GM04503 (cell line): ENCODE results near the gene CAMSAP1.

Experiments
- DNase-seq: peaks from one replicate; pipeline ENCODE4 v3.0.0-alpha.2; 2012; ENCODE audit warnings: low read depth

Gene CAMSAP1

DNA sequence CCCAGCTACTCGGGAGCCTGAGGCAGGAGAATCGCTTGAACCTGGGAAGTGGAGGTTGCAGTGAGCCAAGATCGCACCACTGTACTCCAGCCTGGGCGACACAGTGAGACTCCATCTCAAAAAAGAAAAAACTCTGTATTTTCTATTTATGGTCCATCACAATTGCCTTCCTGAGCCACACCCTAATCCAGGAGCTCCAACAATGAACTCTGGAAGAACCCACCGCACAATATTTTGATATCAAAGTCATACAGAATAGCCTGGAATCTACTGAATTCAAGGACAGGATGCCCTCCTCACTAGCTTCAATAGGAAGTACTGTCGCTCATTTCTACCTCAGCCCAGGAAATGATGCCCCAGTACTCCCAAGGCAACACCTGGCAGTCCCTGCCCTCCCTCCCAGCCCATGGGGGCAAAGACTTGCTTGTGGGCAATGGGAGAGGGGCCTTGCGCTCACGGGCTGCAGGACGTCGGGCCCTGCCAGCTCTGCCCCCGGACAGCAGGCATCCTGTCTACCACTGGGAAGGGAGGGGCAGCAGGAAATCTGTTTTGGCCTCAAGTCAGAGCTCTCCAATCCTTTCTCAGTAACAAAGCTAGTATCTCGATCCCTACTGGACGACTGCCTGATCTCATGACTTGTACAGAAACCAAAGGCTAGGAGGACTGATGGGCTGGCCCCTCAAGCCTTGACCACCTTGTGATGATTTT lies 34.1 kb upstream of the CAMSAP1 start:
- no peak for DNase-seq

- DNase-seq = no peak
These were observed 32.3 kb upstream of the CAMSAP1 start for GRCh38 chr9:135939351-135940265.

DNA sequence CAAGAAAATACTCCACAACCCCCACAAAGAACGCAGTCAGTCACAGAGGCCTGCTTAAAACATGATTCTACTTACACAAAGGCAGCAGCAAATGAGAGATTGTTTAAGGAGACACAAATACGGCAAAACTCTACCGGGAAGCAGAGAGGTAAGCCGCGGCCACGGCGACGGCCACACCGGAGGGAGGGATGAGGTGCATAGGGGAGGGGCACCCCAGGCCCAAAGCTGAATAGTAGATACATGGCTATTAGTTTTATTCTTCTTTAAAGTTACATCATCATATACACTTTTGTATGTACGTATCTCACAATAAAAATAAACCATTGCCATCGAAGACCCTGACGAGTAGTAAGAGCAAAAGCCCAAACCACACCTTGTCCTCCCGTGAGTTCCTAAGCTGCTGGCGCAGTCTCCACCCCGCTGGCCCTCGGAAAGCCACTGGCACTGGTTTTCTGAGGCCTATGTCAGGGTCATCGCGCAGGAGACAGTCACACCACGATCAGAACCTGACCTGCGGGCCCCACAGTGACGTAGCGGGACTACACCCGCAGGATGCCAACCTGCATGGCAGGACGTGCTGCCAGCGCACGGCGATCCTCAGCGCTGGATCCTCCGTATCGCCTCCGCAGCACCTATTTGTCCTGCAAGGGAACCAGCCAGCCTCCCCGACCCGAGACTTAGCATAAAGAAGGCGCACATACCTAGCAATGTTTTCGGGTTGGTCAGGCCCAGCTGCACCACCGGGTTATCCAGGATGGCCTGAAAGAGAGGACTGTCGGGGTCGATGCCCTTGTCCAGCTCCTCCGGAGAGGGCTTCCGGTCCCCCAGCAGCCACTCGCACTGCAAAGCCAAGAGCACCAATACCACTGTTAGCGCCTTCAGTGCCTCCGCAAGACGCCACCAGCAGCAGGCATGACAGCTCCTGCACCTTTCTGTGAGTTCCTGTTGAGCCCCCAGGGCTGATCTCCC lies 30.5 kb upstream of the CAMSAP1 start:
- no peak for DNase-seq

DNA sequence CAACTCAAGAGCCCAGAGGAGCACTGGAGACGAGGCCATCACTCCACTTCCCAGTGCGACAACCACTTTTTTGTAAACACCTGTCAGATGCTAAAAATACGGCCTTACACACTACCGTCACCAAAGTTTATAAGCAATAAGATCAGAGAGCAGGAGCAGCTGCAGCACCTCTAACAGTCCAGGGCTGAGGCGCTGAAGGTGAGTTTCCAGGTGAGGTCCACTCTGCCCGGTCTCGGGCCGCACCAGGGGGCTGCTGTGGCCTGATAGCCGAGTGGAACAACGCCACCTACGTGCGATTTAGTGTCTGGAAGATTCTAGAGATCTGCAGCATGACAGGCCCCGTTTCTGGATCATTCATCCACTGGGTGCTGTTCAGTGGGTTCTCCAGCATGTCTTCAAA lies 25.8 kb upstream of the CAMSAP1 start:
- no peak for DNase-seq

DNA sequence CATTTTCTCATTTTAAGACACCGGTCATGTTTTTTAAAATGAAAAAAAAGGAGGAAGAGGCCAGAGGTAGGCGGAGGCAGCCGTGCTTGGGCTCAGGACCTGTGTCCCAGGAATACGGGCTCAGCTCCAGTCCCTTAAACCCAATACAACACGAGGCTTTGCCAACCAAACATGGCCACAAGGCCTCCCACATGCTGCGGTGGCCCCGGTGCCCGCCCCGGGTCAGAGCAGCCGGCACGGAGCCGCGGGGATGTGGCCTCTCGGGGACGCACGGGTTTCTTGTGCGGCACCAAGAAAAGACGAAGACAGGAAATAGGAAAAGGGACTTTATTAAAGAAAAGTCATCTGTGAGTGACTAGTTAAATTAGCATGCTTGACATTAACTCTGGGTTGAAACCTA lies 25.3 kb upstream of the CAMSAP1 start:
- no peak for DNase-seq

- no peak for DNase-seq
These were observed 24.0 kb upstream of the CAMSAP1 start for GRCh38 chr9:135931349-135931820.

DNA sequence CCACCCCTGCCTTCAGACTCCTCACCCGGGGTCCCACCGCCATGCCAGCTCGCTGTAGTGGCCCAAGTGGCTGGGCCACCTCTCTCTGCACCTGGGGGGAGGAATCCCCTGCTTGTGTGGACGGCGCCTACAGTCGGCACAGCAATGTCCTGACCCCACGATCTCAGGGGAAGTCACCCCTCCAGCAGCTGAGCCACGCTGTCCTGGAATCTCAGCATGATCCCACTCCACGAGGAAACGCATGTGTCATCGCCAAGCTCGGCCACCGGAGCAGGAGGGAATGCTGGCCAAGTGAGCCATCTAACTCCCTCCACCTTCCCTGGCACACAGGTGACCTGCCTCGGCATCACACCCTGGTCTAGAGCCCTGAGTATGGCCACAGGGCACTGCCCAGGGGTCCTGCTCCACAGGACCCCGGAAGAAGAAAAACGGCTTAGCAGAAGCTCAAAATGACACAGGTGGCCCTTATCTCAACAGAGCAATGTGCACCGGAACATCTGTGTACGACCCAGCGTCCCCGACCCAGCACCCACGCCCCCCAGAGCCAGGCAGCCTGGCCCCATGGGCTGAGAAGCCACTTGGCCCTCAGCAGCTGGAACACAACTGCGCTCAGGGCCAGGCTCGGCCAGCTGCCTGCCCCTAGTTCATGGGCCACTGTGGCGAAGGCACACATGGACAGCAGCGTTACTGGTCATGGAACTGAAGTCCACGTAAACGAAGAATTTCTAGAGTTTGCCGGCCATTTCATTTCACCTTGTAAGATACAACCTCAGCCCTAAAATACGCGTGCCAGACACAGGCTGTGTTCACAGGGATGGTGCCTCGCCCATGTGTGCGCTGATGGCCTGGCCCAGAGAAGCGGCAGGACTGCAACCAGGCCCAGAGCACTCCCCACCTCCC lies 23.4 kb upstream of the CAMSAP1 start:
- DNase-seq = no peak

GRCh38 chr9:135929656-135930445 lies 22.5 kb upstream of the CAMSAP1 start:
- DNase-seq = no peak

- DNase-seq = no peak
These were observed 21.6 kb upstream of the CAMSAP1 start for GRCh38 chr9:135928731-135929655.

GRCh38 chr9:135928074-135928730 lies 20.9 kb upstream of the CAMSAP1 start:
- DNase-seq = no peak

DNA sequence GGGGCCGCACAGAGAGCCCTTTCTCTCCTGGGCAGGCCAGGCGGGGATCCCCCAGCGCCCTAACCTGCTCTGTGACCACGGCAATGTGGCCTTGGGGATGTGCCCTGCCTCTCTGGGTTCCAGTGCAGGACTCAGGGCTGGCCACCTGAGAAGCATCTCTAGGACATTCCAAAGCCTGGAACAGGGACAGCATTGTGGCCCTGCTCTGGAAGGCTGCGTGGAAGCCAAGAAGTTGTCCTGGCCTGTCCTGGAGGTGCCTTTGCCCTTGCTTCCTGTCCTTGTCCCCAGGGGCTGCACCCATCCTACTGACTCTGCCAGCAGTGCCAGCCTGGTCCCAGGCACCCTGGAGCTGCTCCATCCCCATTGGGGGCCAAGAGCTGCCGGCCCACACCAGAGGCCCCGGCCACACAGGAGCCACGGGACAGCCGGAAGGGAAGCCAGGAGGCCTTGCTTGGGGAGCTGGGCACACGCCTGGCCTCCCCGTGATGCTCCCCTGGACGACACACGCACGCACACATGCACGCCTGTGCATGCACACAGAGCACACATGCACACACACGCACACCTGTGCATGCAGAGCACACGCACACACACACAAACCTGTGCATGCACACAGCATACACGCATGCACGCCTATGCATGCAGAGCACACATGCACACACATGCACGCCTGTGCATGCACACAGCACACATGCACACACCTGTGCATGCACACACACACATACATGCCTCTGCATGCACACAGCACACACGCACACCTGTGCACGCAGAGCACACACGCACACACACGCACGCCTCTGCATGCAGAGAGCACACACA lies 20.1 kb upstream of the CAMSAP1 start:
- DNase-seq = no peak

DNA sequence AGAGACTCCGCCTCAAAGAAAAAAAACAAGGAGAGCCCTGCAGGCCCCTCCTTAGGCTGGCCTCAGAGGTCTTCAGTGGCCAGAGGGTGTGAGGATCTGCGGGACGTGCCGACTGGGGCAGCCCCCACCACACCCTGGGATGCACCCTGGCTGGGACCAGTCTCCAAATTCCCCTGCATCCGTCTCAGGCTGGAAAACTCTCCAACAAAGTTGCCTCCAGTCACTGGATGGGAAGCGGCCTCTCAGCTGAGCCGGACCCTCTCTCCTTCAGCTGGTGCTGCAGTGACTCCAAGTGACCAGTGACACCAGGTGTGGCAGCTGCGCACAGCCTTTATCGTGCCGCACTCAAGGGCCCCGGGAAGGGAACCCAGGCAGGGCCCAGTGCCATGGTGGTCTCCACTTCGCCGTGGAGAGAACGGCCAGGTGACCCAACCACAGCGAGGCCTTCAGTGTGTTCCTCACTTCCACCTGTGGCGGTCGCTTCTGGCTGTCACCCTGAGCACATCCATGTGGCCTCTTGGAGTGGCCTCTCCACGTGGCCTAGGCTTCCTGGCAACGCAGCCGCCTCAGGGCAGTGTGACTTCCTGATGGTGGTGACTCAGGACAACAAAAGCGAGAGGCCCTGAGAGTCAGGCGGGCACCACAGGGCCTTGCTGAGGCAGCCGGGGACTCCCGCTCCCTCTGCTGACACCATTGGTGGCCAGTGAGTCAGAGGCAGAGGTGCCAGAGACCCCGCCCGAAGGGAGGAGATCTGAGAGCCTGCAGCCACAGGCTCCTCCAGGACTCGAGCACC lies 19.3 kb upstream of the CAMSAP1 start:
- DNase-seq = peak; percentile 76

DNA sequence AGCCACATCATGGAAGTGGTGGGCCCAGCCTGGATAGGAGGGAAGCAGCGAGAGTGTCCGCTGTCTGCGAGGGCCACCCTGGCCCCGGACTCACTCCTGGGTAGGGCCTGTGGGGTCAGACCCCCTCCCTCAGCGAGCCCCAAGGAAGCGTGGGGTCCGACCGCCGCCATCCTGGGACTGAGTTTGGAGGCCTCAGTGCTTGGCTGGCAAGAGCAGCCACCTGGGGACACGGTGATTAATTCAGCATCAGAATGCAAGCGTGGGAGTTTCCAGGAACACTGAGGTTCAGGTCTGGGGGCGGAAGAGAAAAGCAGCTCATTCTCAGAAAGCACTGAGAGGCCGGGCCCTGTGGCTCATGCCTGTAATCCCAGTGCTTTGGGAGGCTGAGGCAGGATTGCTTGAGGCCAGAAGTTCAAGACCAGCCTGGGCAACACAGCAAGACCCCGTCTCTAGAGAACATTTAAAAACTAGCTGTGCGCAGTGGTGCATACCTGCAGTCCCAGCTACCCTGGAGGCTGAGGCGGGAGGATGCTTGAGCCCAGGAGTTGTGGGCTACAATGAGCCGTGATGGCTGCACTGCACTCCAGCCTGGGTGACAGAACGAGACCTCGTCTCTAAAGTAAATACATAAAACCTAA lies 18.3 kb upstream of the CAMSAP1 start:
- no peak for DNase-seq

GRCh38 chr9:135924628-135925338 lies 17.4 kb upstream of the CAMSAP1 start:
- no peak for DNase-seq

GRCh38 chr9:135923508-135923907 lies 16.2 kb upstream of the CAMSAP1 start:
- DNase-seq = no peak
